ENCODE results near the gene LRFN2. TPM values are rescaled to one million over a fixed set of nuclear protein-coding genes. Genes with fewer than 3 reads are reported as not detected.

Gene LRFN2
- total RNA-seq, 4 donors from 2014 or later, result 0.14 to 0.34 TPM; not detected in 2

DNA sequence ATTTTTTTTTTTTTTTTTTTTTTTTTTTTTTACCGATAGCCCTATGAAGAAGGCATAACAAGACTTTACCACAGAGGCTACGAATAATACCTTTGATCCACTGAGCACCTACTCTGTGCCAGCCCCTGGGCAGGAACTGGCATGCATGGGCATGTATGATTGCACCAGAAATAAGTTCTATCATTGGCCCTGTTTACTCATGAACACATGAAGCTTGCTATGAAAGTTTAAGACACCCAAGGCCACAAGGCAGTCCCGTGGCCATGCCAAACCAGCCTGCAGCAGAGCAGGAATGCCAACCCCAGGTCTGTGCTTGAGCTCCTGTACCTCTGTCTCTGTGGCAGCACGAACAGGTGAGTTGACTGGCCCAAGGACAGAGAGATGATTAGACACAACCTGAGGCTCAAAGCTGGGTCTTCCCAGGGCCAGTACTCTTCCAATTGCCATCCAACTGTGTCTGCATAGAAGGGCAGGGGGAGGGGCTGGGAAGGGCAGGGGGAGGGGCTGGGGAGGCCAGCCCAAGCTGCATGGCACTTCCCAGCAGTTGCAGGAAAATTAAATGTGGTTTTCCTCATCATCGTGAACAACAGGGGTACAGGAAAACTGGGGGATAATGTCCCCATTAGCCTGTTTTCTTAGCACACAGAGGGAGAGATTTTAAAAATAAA, 63.5 kb downstream of the LRFN2 start:
- intact Hi-C loops (cut with DNase I; ENCODE audit: low total_unique reads), result no loop called here

DNA sequence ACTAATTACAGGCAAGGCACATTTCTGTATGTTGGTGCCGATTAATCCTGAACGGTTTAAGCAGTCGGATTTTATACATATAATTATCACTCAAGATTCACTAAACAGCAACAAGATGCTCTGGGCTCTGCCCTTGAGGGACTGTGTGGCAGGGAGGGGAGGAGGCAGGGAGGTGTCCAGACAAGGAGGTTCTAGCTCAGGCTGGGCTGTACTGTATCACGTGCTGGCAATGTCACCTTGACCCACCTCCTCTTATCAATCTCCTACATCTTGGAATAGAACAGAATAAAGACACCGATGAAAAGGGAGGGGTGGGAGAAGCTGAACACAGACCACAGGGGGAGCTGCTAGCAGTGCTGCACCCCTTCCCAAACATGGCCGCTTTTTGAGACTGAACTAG, 65.7 kb downstream of the LRFN2 start:
- no peaks in the 10 kb centered on the region for H3K4me1 ChIP-seq
- H3K9me3 ChIP-seq, result no peaks in the 10 kb centered on the region
- no peak for TF ChIP-seq POLR2A (IDR thresholded peaks at IDR 0.05)
- TF ChIP-seq, protein P1, sequence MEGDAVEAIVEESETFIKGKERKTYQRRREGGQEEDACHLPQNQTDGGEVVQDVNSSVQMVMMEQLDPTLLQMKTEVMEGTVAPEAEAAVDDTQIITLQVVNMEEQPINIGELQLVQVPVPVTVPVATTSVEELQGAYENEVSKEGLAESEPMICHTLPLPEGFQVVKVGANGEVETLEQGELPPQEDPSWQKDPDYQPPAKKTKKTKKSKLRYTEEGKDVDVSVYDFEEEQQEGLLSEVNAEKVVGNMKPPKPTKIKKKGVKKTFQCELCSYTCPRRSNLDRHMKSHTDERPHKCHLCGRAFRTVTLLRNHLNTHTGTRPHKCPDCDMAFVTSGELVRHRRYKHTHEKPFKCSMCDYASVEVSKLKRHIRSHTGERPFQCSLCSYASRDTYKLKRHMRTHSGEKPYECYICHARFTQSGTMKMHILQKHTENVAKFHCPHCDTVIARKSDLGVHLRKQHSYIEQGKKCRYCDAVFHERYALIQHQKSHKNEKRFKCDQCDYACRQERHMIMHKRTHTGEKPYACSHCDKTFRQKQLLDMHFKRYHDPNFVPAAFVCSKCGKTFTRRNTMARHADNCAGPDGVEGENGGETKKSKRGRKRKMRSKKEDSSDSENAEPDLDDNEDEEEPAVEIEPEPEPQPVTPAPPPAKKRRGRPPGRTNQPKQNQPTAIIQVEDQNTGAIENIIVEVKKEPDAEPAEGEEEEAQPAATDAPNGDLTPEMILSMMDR (IDR thresholded peaks at IDR 0.05), result no peak
- H3K4me3 ChIP-seq, result no peak overlapping the region
- no peak overlapping the region for H3K27ac ChIP-seq
- H3K27me3 ChIP-seq, result no peaks in the 10 kb centered on the region
- no peak for DNase-seq
- intact Hi-C loops (cut with DNase I; ENCODE audit: low total_unique reads), result no loop called here
- H3K36me3 ChIP-seq, result no peaks in the 10 kb centered on the region

More for the DNA sequence above, 63.5 kb downstream of the LRFN2 start:
- no peaks in the 10 kb centered on the region for H3K27me3 ChIP-seq
- H3K9me3 ChIP-seq, result no peaks in the 10 kb centered on the region
- no peaks in the 10 kb centered on the region for H3K4me1 ChIP-seq
- no peaks in the 10 kb centered on the region for H3K36me3 ChIP-seq
- no peak for TF ChIP-seq POLR2A (IDR thresholded peaks at IDR 0.05)
- TF ChIP-seq, protein P1 (IDR thresholded peaks at IDR 0.05), result no peak
- H3K27ac ChIP-seq, result no peak overlapping the region
- DNase-seq, result no peak
- H3K4me3 ChIP-seq, result no peak overlapping the region

- H3K36me3 ChIP-seq, result no peaks in the 10 kb centered on the region
- no peak overlapping the region for H3K27ac ChIP-seq
- DNase-seq, result no peak
- TF ChIP-seq POLR2A (IDR thresholded peaks at IDR 0.05), result no peak
- TF ChIP-seq, protein P1 (IDR thresholded peaks at IDR 0.05), result no peak
- no peaks in the 10 kb centered on the region for H3K4me1 ChIP-seq
- no peak overlapping the region for H3K4me3 ChIP-seq
- H3K9me3 ChIP-seq, result no peaks in the 10 kb centered on the region
- H3K27me3 ChIP-seq, result no peaks in the 10 kb centered on the region
- intact Hi-C loops (cut with DNase I; ENCODE audit: low total_unique reads), result no loop called here
These were observed 66.5 kb downstream of the LRFN2 start for GRCh38 chr6:40520678-40521077.

- no peak for DNase-seq
- Histone ChIP-seq H3K27ac (no peak overlapping the region), H3K4me3 (no peak overlapping the region), H3K27me3 (no peaks in the 10 kb centered on the region), H3K36me3 (no peaks in the 10 kb centered on the region), H3K9me3 (no peaks in the 10 kb centered on the region), H3K4me1 (no peaks in the 10 kb centered on the region)
- intact Hi-C loops (cut with DNase I; ENCODE audit: low total_unique reads), result no loop called here
- TF ChIP-seq POLR2A (IDR thresholded peaks at IDR 0.05), result no peak
- TF ChIP-seq, protein P1 (IDR thresholded peaks at IDR 0.05), result no peak
These were observed 67.1 kb downstream of the LRFN2 start for GRCh38 chr6:40520084-40520483.

DNA sequence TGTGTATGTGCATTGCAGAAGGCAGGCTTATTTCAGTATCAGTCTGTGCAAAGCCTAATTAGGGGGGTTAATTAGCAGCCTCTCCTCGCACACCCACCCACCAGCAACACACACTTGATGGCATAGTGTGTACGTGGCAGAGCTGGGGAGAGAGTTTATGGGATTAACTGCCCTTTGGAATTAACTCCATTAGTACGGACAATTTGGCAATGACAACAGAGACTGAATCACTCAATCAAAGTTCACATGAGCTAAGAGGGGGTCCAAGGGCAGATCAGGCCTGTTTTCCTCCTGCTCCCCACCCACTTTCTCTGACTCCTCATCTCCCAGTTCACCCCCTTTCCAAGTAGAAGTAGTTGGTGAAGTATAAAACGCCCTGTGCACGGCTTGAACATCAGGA, 69.5 kb downstream of the LRFN2 start:
- no peaks in the 10 kb centered on the region for H3K9me3 ChIP-seq
- H3K4me3 ChIP-seq, result no peak overlapping the region
- H3K36me3 ChIP-seq, result no peaks in the 10 kb centered on the region
- intact Hi-C loops (cut with DNase I; ENCODE audit: low total_unique reads), result no loop called here
- TF ChIP-seq, protein P1 (IDR thresholded peaks at IDR 0.05), result no peak
- no peak for TF ChIP-seq POLR2A (IDR thresholded peaks at IDR 0.05)
- no peaks in the 10 kb centered on the region for H3K4me1 ChIP-seq
- no peaks in the 10 kb centered on the region for H3K27me3 ChIP-seq
- H3K27ac ChIP-seq, result no peak overlapping the region
- no peak for DNase-seq
